ENCODE data around the gene TMOD1. TPM values are rescaled to one million over a fixed set of nuclear protein-coding genes. Genes with fewer than 3 reads are reported as not detected.

TMOD1 gene
- total and polyA plus RNA-seq, 3 donors from 2014 or later, result 3.9 to 7.8 (median 3.9) TPM

- intact Hi-C loops (cut with DNase I; ENCODE audit: low total_unique reads), result no loop called here
- WGBS, 2 donors, result 81 to 91% methylated on average over 5 to 6 of the region's 6 CpGs
- Histone ChIP-seq H3K27me3 (no peaks in the 10 kb centered on the region), H3K9me3 (no peaks in the 10 kb centered on the region), H3K4me3 (no peak overlapping the region), H3K36me3 (ENCODE audit: low read depth, missing control alignments) (no peaks in the 10 kb centered on the region), H3K27ac (no peak overlapping the region), H3K4me1 (no peaks in the 10 kb centered on the region)
- TF ChIP-seq POLR2A (IDR thresholded peaks at IDR 0.05), result no peak
- no peak for DNase-seq
These were observed 90.1 kb downstream of the TMOD1 start for GRCh38 chr9:97591535-97591934.

- H3K27me3 ChIP-seq, result no peaks in the 10 kb centered on the region
- no peak for DNase-seq
- intact Hi-C loops (cut with DNase I; ENCODE audit: low total_unique reads), result no loop called here
- WGBS, 2 donors, result 94% methylated on average over 1 of the region's 1 CpG
- no peak overlapping the region for H3K4me3 ChIP-seq
- H3K4me1 ChIP-seq, result no peaks in the 10 kb centered on the region
- no peak overlapping the region for H3K27ac ChIP-seq
- H3K9me3 ChIP-seq, result no peaks in the 10 kb centered on the region
- TF ChIP-seq POLR2A (IDR thresholded peaks at IDR 0.05), result no peak
- TF ChIP-seq CTCF (IDR thresholded peaks at IDR 0.05), result no peak
- no peaks in the 10 kb centered on the region for H3K36me3 ChIP-seq (ENCODE audit: low read depth, missing control alignments)
These were observed 90.7 kb downstream of the TMOD1 start for GRCh38 chr9:97592126-97592525.

- DNase-seq, result no peak
- H3K27ac ChIP-seq, result no peak overlapping the region
- H3K27me3 ChIP-seq, result no peaks in the 10 kb centered on the region
- intact Hi-C loops (cut with DNase I; ENCODE audit: low total_unique reads), result no loop called here
- H3K36me3 ChIP-seq (ENCODE audit: low read depth, missing control alignments), result no peaks in the 10 kb centered on the region
- H3K4me3 ChIP-seq, result no peak overlapping the region
- peaks cover 10% of the 10 kb centered on the region for H3K4me1 ChIP-seq
- TF ChIP-seq POLR2A (IDR thresholded peaks at IDR 0.05) (no peak), CTCF (IDR thresholded peaks at IDR 0.05) (no peak)
- H3K9me3 ChIP-seq, result no peaks in the 10 kb centered on the region
- WGBS, 2 donors, result 85 to 90% methylated on average over 4 of the region's 4 CpGs
These were observed 92.5 kb downstream of the TMOD1 start for GRCh38 chr9:97593960-97594359.

- no peaks in the 10 kb centered on the region for H3K36me3 ChIP-seq (ENCODE audit: low read depth, missing control alignments)
- intact Hi-C loops (cut with DNase I; ENCODE audit: low total_unique reads), result no loop called here
- H3K9me3 ChIP-seq, result no peaks in the 10 kb centered on the region
- WGBS, 2 donors, result 87 to 93% methylated on average over 9 to 11 of the region's 11 CpGs
- H3K4me3 ChIP-seq, result no peak overlapping the region
- H3K4me1 ChIP-seq, result peaks cover 10% of the 10 kb centered on the region
- no peaks in the 10 kb centered on the region for H3K27me3 ChIP-seq
- TF ChIP-seq POLR2A (IDR thresholded peaks at IDR 0.05) (no peak), CTCF (IDR thresholded peaks at IDR 0.05) (no peak)
- no peak overlapping the region for H3K27ac ChIP-seq
- no peak for DNase-seq
These were observed 93.0 kb downstream of the TMOD1 start for GRCh38 chr9:97594381-97594921.

GRCh38 chr9:97596906-97597305 lies 95.4 kb downstream of the TMOD1 start:
- H3K4me3 ChIP-seq, result no peak overlapping the region
- 60 to 61% methylated on average over 4 of the region's 4 CpGs for WGBS, 2 donors
- intact Hi-C loops (cut with DNase I; ENCODE audit: low total_unique reads), result loop anchor here (5.0 kb wide), 1 partner anchor 130 kb away; no protein-coding TSS in a partner anchor
- no peaks in the 10 kb centered on the region for H3K27me3 ChIP-seq
- no peaks in the 10 kb centered on the region for H3K36me3 ChIP-seq (ENCODE audit: low read depth, missing control alignments)
- no peak for TF ChIP-seq CTCF (IDR thresholded peaks at IDR 0.05)
- TF ChIP-seq POLR2A (IDR thresholded peaks at IDR 0.05), result no peak
- no peak for DNase-seq
- H3K4me1 ChIP-seq, result peaks cover 10% of the 10 kb centered on the region
- H3K27ac ChIP-seq, result no peak overlapping the region
- no peaks in the 10 kb centered on the region for H3K9me3 ChIP-seq

Measured in testis (tissue), 3 donors.